PC-9 (cell line): ENCODE data around the gene GALNT9. TPM values are rescaled to one million over a fixed set of nuclear protein-coding genes. Genes with fewer than 3 reads are reported as not detected.

Experiments
- BruUV-seq: library from RNA; stranded (reverse); fragments of 400-500 nt; replicated peaks from 2 replicates; lab custom pipeline; 2021; lab: Mats Ljungman, UMichigan
- CTCF ChIA-PET: fragments of 300-600 bp; sonication (Branson Sonifier 250); formaldehyde crosslinking; loops from one replicate; lab custom pipeline; 2022; ENCODE audit warnings: antibody characterized with exemption; lab: Charles Lee
- POLR2A ChIA-PET: fragments of 300-600 bp; sonication (Branson Sonifier 250); formaldehyde crosslinking; loops from one replicate; lab custom pipeline; 2022; ENCODE audit warnings: antibody characterized with exemption; ENCODE audit not compliant: unreplicated experiment; lab: Charles Lee
- DNase-seq, 2 experiments: peaks; one replicate each; pipeline versions ENCODE4 v3.0.0 to v3.0.0-alpha.2; 2015 to 2022; ENCODE audit warnings: mixed read lengths in 1 of 2
- H2AFZ ChIP-seq: fragments of 200-600 bp; sonication (generic); 2 replicates; pipeline ENCODE4 v1.8.1; 2017; ENCODE audit warnings: antibody characterized with exemption
- H3F3A ChIP-seq: fragments of 200-600 bp; sonication (generic); 2 replicates; pipeline ENCODE4 v1.8.1; 2017; ENCODE audit warnings: antibody characterized with exemption, mild to moderate bottlenecking, low read depth; ENCODE audit not compliant: insufficient read depth
- H3K27ac ChIP-seq: fragments of 200-600 bp; sonication (generic); 2 replicates; pipeline ENCODE4 v1.6.1; 2016; ENCODE audit warnings: mixed run types
- H3K27me3 ChIP-seq: fragments of 200-600 bp; sonication (generic); 2 replicates; pipeline ENCODE4 v1.6.1; 2016; ENCODE audit warnings: low read depth, mixed run types; ENCODE audit not compliant: insufficient read depth
- H3K36me3 ChIP-seq: fragments of 200-600 bp; sonication (generic); 2 replicates; pipeline ENCODE4 v1.6.1; 2016; ENCODE audit warnings: low read depth, mixed run types
- H3K4me1 ChIP-seq: fragments of 200-600 bp; sonication (generic); replicated peaks from 2 replicates; pipeline ENCODE4 v1.6.1; 2016; ENCODE audit warnings: mixed run types; ENCODE audit not compliant: insufficient read depth
- H3K4me2 ChIP-seq: fragments of 200-600 bp; sonication (generic); 2 replicates; pipeline ENCODE4 v1.6.1; 2017; ENCODE audit warnings: mixed run types
- H3K4me3 ChIP-seq: fragments of 200-600 bp; sonication (generic); 2 replicates; pipeline ENCODE4 v1.6.1; 2016; ENCODE audit warnings: mixed run types
- H3K79me2 ChIP-seq: fragments of 200-600 bp; sonication (generic); 2 replicates; pipeline ENCODE4 v1.6.1; 2017; ENCODE audit warnings: low read depth, mixed run types
- H3K9me2 ChIP-seq: fragments of 200-600 bp; sonication (generic); 2 replicates; pipeline ENCODE4 v1.8.1; 2017; ENCODE audit warnings: mild to moderate bottlenecking; ENCODE audit not compliant: insufficient read depth
- H3K9me3 ChIP-seq: fragments of 200-600 bp; sonication (generic); 2 replicates; pipeline ENCODE4 v1.8.1; 2016; ENCODE audit warnings: low read depth; ENCODE audit not compliant: insufficient read depth
- H4K20me1 ChIP-seq: fragments of 200-600 bp; sonication (generic); 2 replicates; pipeline ENCODE4 v1.8.1; 2017; ENCODE audit not compliant: insufficient read depth
- CTCF ChIP-seq: fragments of 200-600 bp; sonication (generic); conservative IDR thresholded peaks from 2 replicates; pipeline ENCODE4 v1.6.1; 2017; ENCODE audit warnings: mixed run types, antibody characterized with exemption, mild to moderate bottlenecking, moderate library complexity
- EZH2 ChIP-seq: fragments of 200-600 bp; sonication (generic); IDR thresholded peaks from 2 replicates; pipeline ENCODE4 v1.8.0; 2017; ENCODE audit warnings: antibody characterized with exemption, low read depth
- intact Hi-C: fragments of 100-400 bp; cut with micrococcal nuclease; formaldehyde crosslinking; loops from one replicate; pipeline ENCODE4 v1.10.0; 2022; ENCODE audit not compliant: unreplicated experiment
- total RNA-seq: library from RNA; stranded (reverse); gene quantifications from 2 replicates; pipeline ENCODE4 v1.2.3, GENCODE V29; 2021

The GALNT9 gene
- total RNA-seq, 1 experiment from 2014 or later = 11.2 TPM

GRCh38 chr12:132176920-132177551, 152.4 kb downstream of the GALNT9 start:
- Histone ChIP-seq H4K20me1 (peaks cover 7% of the 10 kb centered on the region; the same call in 1 of the 2 replicates), H3K4me3 (no peak overlapping the region), H3K27ac (no peak overlapping the region), H3K4me2 (no peak overlapping the region), H3K9me2 (no peaks in the 10 kb centered on the region), H2AFZ (no peak overlapping the region), H3K36me3 (no peaks in the 10 kb centered on the region), H3K79me2 (no peaks in the 10 kb centered on the region), H3F3A (0 out of 2 replicates have a peak, but pooled peaks cover 4% of the 10 kb centered on the region), H3K4me1 (no peaks in the 10 kb centered on the region), H3K9me3 (no peaks in the 10 kb centered on the region), H3K27me3 (peaks cover 92% of the 10 kb centered on the region)
- DNase-seq = no peak
- BruUV-seq = no TSS peak
- TF ChIP-seq EZH2 (no peak), CTCF (no peak)
- intact Hi-C loops = no loop called here
- ChIA-PET CTCF (interaction anchor here (0.6 kb wide), 1 partner anchor 50 kb away, joined by 3 read pairs; no protein-coding TSS in a partner anchor), POLR2A (no interaction called here)

GRCh38 chr12:132176385-132176919, 152.9 kb downstream of the GALNT9 start:
- Histone ChIP-seq H3K27me3 (peaks cover 96% of the 10 kb centered on the region), H3K4me3 (no peak overlapping the region), H3K4me2 (no peak overlapping the region), H3K9me3 (no peaks in the 10 kb centered on the region), H3K79me2 (no peaks in the 10 kb centered on the region), H4K20me1 (peaks cover 7% of the 10 kb centered on the region; the same call in 1 of the 2 replicates), H3K36me3 (no peaks in the 10 kb centered on the region), H3K4me1 (no peaks in the 10 kb centered on the region), H3K27ac (no peak overlapping the region), H3K9me2 (no peaks in the 10 kb centered on the region), H3F3A (0 out of 2 replicates have a peak, but pooled peaks cover 4% of the 10 kb centered on the region), H2AFZ (no peak overlapping the region)
- TF ChIP-seq EZH2 (no peak), CTCF (no peak)
- intact Hi-C loops = no loop called here
- no peak for DNase-seq
- ChIA-PET POLR2A (no interaction called here), CTCF (interaction anchor here (0.6 kb wide), 1 partner anchor 51 kb away, joined by 3 read pairs; no protein-coding TSS in a partner anchor)
- no TSS peak for BruUV-seq

- BruUV-seq = no TSS peak
- H3K36me3 ChIP-seq = no peaks in the 10 kb centered on the region
- POLR2A ChIA-PET = no interaction called here
These were observed 153.6 kb downstream of the GALNT9 start for GRCh38 chr12:132175496-132176384.

More at GRCh38 chr12:132175496-132176384, 153.6 kb downstream of the GALNT9 start:
- CTCF ChIA-PET = no interaction called here
- no peak overlapping the region for H3K4me3 ChIP-seq
- H3K9me3 ChIP-seq = no peaks in the 10 kb centered on the region
- peaks cover 96% of the 10 kb centered on the region for H3K27me3 ChIP-seq
- peak in 1 of 2 experiments; percentile 37 for DNase-seq
- H3F3A ChIP-seq = no peaks in the 10 kb centered on the region
- H3K79me2 ChIP-seq = no peaks in the 10 kb centered on the region
- no peaks in the 10 kb centered on the region for H3K9me2 ChIP-seq
- TF ChIP-seq EZH2 = no peak
- no peak for TF ChIP-seq CTCF
- H3K27ac ChIP-seq = no peak overlapping the region
- no peak overlapping the region for H2AFZ ChIP-seq
- no peak overlapping the region for H3K4me2 ChIP-seq
- intact Hi-C loops = no loop called here
- peaks cover 7% of the 10 kb centered on the region; the same call in 1 of the 2 replicates for H4K20me1 ChIP-seq
- H3K4me1 ChIP-seq = no peaks in the 10 kb centered on the region
